Dendritic cell treated with granulocyte-macrophage colony-stimulating factor and Interleukin-4, amounts not matched to agents 40 ng/mL and 50 ng/mL, for 4 days (primary cell): ENCODE results near the gene SLC25A29.
"Not testable (repeated sequence)": the region's sequence is repeated elsewhere in the genome, so short reads cannot be mapped to it uniquely, and the experiment has no call there.

Source experiments
- H3K27ac Mint-ChIP-seq: one replicate; pipeline ENCODE4 v1.8.0; 2022; ENCODE audit warnings: mild to moderate bottlenecking, mixed read lengths
- H3K27me3 Mint-ChIP-seq: one replicate; pipeline ENCODE4 v1.8.0; 2022; ENCODE audit warnings: mild to moderate bottlenecking, mixed read lengths
- H3K36me3 Mint-ChIP-seq: one replicate; pipeline ENCODE4 v1.8.0; 2022; ENCODE audit warnings: low read depth, mixed read lengths
- H3K4me1 Mint-ChIP-seq: one replicate; pipeline ENCODE4 v1.8.0; 2022; ENCODE audit warnings: low read depth, mixed read lengths
- H3K4me3 Mint-ChIP-seq: one replicate; pipeline ENCODE4 v1.8.0; 2022; ENCODE audit warnings: mild to moderate bottlenecking, moderate library complexity, mixed read lengths
- H3K9me3 Mint-ChIP-seq: one replicate; pipeline ENCODE4 v1.8.0; 2022; ENCODE audit warnings: mixed read lengths
- intact Hi-C: fragments of 100-400 bp; cut with micrococcal nuclease; formaldehyde crosslinking; loops from one replicate; pipeline ENCODE4 v1.15.0; 2022

Gene SLC25A29

GRCh38 chr14:100306101-100306997, at the start of gene SLC25A29:
TSS of gene SLC25A29 (minus strand) at chr14:100306444. CDS start at chr14:100306232, 212 bp downstream.
- H3K27ac Mint-ChIP-seq, result peak within 1 kb of the TSS; percentile 92
- intact Hi-C loops, result loop anchor here (5.0 kb wide), 1 partner anchor 36 kb away; no protein-coding TSS in a partner anchor
- peaks cover 71% of the 10 kb centered on the region for H3K4me1 Mint-ChIP-seq
- no peaks in the 10 kb centered on the region for H3K9me3 Mint-ChIP-seq
- H3K36me3 Mint-ChIP-seq, result peaks cover 18% of the 10 kb centered on the region
- H3K27me3 Mint-ChIP-seq, result peaks cover 3% of the 10 kb centered on the region
- H3K4me3 Mint-ChIP-seq, result peak within 1 kb of the TSS; percentile 86

- no peaks in the 10 kb centered on the region for H3K27me3 Mint-ChIP-seq
- H3K9me3 Mint-ChIP-seq, result no peaks in the 10 kb centered on the region
- intact Hi-C loops, result loop anchor here (1.0 kb wide), 1 partner anchor 10 kb away; no protein-coding TSS in a partner anchor
- peak overlapping the region; percentile 49 for H3K4me3 Mint-ChIP-seq
- H3K27ac Mint-ChIP-seq, result peak overlapping the region; percentile 88
- H3K4me1 Mint-ChIP-seq, result peaks cover 71% of the 10 kb centered on the region
- peaks cover 86% of the 10 kb centered on the region for H3K36me3 Mint-ChIP-seq
Observed at GRCh38 chr14:100350986-100351385, 44.7 kb upstream of the SLC25A29 start.

- Mint-ChIP-seq H3K27ac (peak overlapping the region; percentile 88), H3K4me1 (peaks cover 67% of the 10 kb centered on the region), H3K27me3 (no peaks in the 10 kb centered on the region), H3K9me3 (no peaks in the 10 kb centered on the region), H3K36me3 (peaks cover 86% of the 10 kb centered on the region), H3K4me3 (peak overlapping the region; percentile 49)
- intact Hi-C loops, result loop anchor here (1.0 kb wide), 1 partner anchor 9 kb away; no protein-coding TSS in a partner anchor
Observed at GRCh38 chr14:100350276-100350926, 44.2 kb upstream of the SLC25A29 start.

- no peak overlapping the region for H3K4me3 Mint-ChIP-seq
- peaks cover 58% of the 10 kb centered on the region for H3K4me1 Mint-ChIP-seq
- no peaks in the 10 kb centered on the region for H3K9me3 Mint-ChIP-seq
- H3K27ac Mint-ChIP-seq, result peak overlapping the region; percentile 88
- peaks cover 83% of the 10 kb centered on the region for H3K36me3 Mint-ChIP-seq
- H3K27me3 Mint-ChIP-seq, result no peaks in the 10 kb centered on the region
- intact Hi-C loops, result no loop called here
Observed at GRCh38 chr14:100348784-100349685, 42.8 kb upstream of the SLC25A29 start.

- Mint-ChIP-seq H3K4me3 (no peak overlapping the region), H3K36me3 (peaks cover 83% of the 10 kb centered on the region), H3K4me1 (peaks cover 64% of the 10 kb centered on the region), H3K27me3 (no peaks in the 10 kb centered on the region), H3K27ac (peak overlapping the region; percentile 14), H3K9me3 (no peaks in the 10 kb centered on the region)
- intact Hi-C loops, result no loop called here
Observed at GRCh38 chr14:100348253-100348729, 42.0 kb upstream of the SLC25A29 start.

GRCh38 chr14:100346306-100347091, 40.3 kb upstream of the SLC25A29 start:
- Mint-ChIP-seq H3K9me3 (no peaks in the 10 kb centered on the region), H3K27me3 (no peaks in the 10 kb centered on the region), H3K27ac (no peak overlapping the region), H3K4me1 (peaks cover 70% of the 10 kb centered on the region), H3K4me3 (no peak overlapping the region), H3K36me3 (peaks cover 88% of the 10 kb centered on the region)
- intact Hi-C loops, result no loop called here

GRCh38 chr14:100345711-100346110, 39.5 kb upstream of the SLC25A29 start:
- Mint-ChIP-seq H3K4me3 (no peak overlapping the region), H3K9me3 (no peaks in the 10 kb centered on the region), H3K27ac (peak overlapping the region; percentile 12), H3K27me3 (no peaks in the 10 kb centered on the region), H3K4me1 (peaks cover 70% of the 10 kb centered on the region), H3K36me3 (peaks cover 89% of the 10 kb centered on the region)
- intact Hi-C loops, result no loop called here

- H3K9me3 Mint-ChIP-seq, H3K27me3 Mint-ChIP-seq, H3K4me3 Mint-ChIP-seq: not testable (repeated sequence)
- H3K36me3 Mint-ChIP-seq, result peaks cover 91% of the 10 kb centered on the region
- H3K27ac Mint-ChIP-seq, result peak overlapping the region; percentile 96
- peaks cover 73% of the 10 kb centered on the region for H3K4me1 Mint-ChIP-seq
- intact Hi-C loops, result loop anchor here (5.0 kb wide), 1 partner anchor 37 kb away; the partner anchor contains the start of gene SLC25A29
Observed at GRCh38 chr14:100344657-100345056, 38.4 kb upstream of the SLC25A29 start.

- H3K36me3 Mint-ChIP-seq, result peaks cover 91% of the 10 kb centered on the region
Observed at GRCh38 chr14:100342826-100343225, 36.6 kb upstream of the SLC25A29 start.

GRCh38 chr14:100342195-100342594, 36.0 kb upstream of the SLC25A29 start:
- peaks cover 61% of the 10 kb centered on the region for H3K4me1 Mint-ChIP-seq
- no peaks in the 10 kb centered on the region for H3K9me3 Mint-ChIP-seq
- peak overlapping the region; percentile 96 for H3K27ac Mint-ChIP-seq
- H3K27me3 Mint-ChIP-seq, result no peaks in the 10 kb centered on the region
- intact Hi-C loops, result loop anchor here (5.0 kb wide), 1 partner anchor 35 kb away; the partner anchor contains the start of gene SLC25A29
- H3K4me3 Mint-ChIP-seq, result peak overlapping the region; percentile 35
- H3K36me3 Mint-ChIP-seq, result peaks cover 93% of the 10 kb centered on the region

More at GRCh38 chr14:100342826-100343225, 36.6 kb upstream of the SLC25A29 start:
- H3K4me1 Mint-ChIP-seq, result peaks cover 66% of the 10 kb centered on the region
- H3K27ac Mint-ChIP-seq, result peak overlapping the region; percentile 96
- H3K4me3 Mint-ChIP-seq, H3K9me3 Mint-ChIP-seq, H3K27me3 Mint-ChIP-seq: not testable (repeated sequence)
- intact Hi-C loops, result loop anchor here (5.0 kb wide), 1 partner anchor 36 kb away; the partner anchor contains the start of gene SLC25A29

- H3K4me3 Mint-ChIP-seq, result peak overlapping the region; percentile 59
- H3K9me3 Mint-ChIP-seq, result no peaks in the 10 kb centered on the region
- no peaks in the 10 kb centered on the region for H3K27me3 Mint-ChIP-seq
- peaks cover 93% of the 10 kb centered on the region for H3K36me3 Mint-ChIP-seq
- H3K27ac Mint-ChIP-seq, result peak overlapping the region; percentile 96
- intact Hi-C loops, result loop anchor here (1.0 to 5.0 kb wide), 3 partner anchors 9 to 35 kb away; partner anchors contain the start of genes SLC25A29 and WDR25
- H3K4me1 Mint-ChIP-seq, result peaks cover 54% of the 10 kb centered on the region
Observed at GRCh38 chr14:100341301-100342031, 35.2 kb upstream of the SLC25A29 start.

- Mint-ChIP-seq H3K4me1 (peaks cover 53% of the 10 kb centered on the region), H3K36me3 (peaks cover 93% of the 10 kb centered on the region), H3K4me3 (peak overlapping the region; percentile 59), H3K27ac (peak overlapping the region; percentile 96), H3K9me3 (no peaks in the 10 kb centered on the region), H3K27me3 (no peaks in the 10 kb centered on the region)
- intact Hi-C loops, result loop anchor here (5.0 kb wide), 1 partner anchor 33 kb away; the partner anchor contains the start of gene SLC25A29
Observed at GRCh38 chr14:100340423-100340813, 34.2 kb upstream of the SLC25A29 start.
